AG10803 (cell line): Measurements from ENCODE around the gene PARK7.
A peak's percentile ranks its signal among the peaks of the same experiment; 100 is the strongest.

ENCODE experiments used
- DNase-seq: peaks from one replicate; pipeline ENCODE4 v3.0.0; 2010; ENCODE audit warnings: low read depth
- H3K4me3 ChIP-seq: 2 replicates; pipeline ENCODE4 v1.5.1; 2011; ENCODE audit warnings: mild to moderate bottlenecking, low read length, control low read depth
- CTCF ChIP-seq: conservative IDR thresholded peaks from 2 replicates; pipeline ENCODE4 v1.5.1; 2011; ENCODE audit warnings: mild to moderate bottlenecking, low read length, control low read depth, inconsistent platforms

The PARK7 gene

GRCh38 chr1:8003438-8004112, 42.1 kb downstream of the PARK7 start:
- H3K4me3 ChIP-seq = no peak overlapping the region
- no peak for TF ChIP-seq CTCF
- DNase-seq = no peak

- H3K4me3 ChIP-seq = peak overlapping the region; percentile 33
- TF ChIP-seq CTCF = no peak
- peak; percentile 50 for DNase-seq
Measured at GRCh38 chr1:8004113-8004802, 42.7 kb downstream of the PARK7 start.

- TF ChIP-seq CTCF = no peak
- peak overlapping the region; percentile 36 for H3K4me3 ChIP-seq
- DNase-seq = peak; percentile 99
Measured at GRCh38 chr1:8004803-8005573, 43.5 kb downstream of the PARK7 start.

- no peak overlapping the region for H3K4me3 ChIP-seq
- no peak for TF ChIP-seq CTCF
- DNase-seq = no peak
Measured at GRCh38 chr1:8006037-8006963, 44.8 kb downstream of the PARK7 start.

- H3K4me3 ChIP-seq = no peak overlapping the region
- TF ChIP-seq CTCF = no peak
- no peak for DNase-seq
Measured at GRCh38 chr1:8009043-8010002, 47.8 kb downstream of the PARK7 start.

- DNase-seq = no peak
- TF ChIP-seq CTCF = no peak
- no peak overlapping the region for H3K4me3 ChIP-seq
Measured at GRCh38 chr1:8010080-8010664, 48.7 kb downstream of the PARK7 start.
